HepG2 (cell line): ENCODE results near the gene NKAIN2. TPM values are rescaled to one million over a fixed set of nuclear protein-coding genes. Genes with fewer than 3 reads are reported as not detected.

Source experiments
- ADNP ChIP-seq: sonication (generic); formaldehyde crosslinking; IDR thresholded peaks from 2 replicates; pipeline ENCODE4 v1.4.0; 2020; ENCODE audit warnings: missing genetic modification reagents
- EED ChIP-seq: sonication (generic); formaldehyde crosslinking; IDR thresholded peaks from 2 replicates; pipeline ENCODE4 v1.5.0; 2020; ENCODE audit warnings: mild to moderate bottlenecking, missing genetic modification reagents
- GFI1 ChIP-seq: sonication (generic); formaldehyde crosslinking; IDR thresholded peaks from 2 replicates; pipeline ENCODE4 v1.5.0; 2020; ENCODE audit warnings: missing genetic modification reagents, mild to moderate bottlenecking, borderline replicate concordance
- HES4 ChIP-seq: sonication (generic); formaldehyde crosslinking; IDR thresholded peaks from 2 replicates; pipeline ENCODE4 v1.9.0; 2021; ENCODE audit warnings: mild to moderate bottlenecking, missing genetic modification reagents, borderline replicate concordance
- JUND ChIP-seq: sonication (generic); formaldehyde crosslinking; IDR thresholded peaks from 2 replicates; pipeline ENCODE4 v1.8.0; 2022; ENCODE audit warnings: mild to moderate bottlenecking, missing genetic modification reagents
- MIXL1 ChIP-seq: IDR thresholded peaks from 2 replicates; pipeline ENCODE4 v1.6.1; 2016
- NCOA1 ChIP-seq: sonication (generic); formaldehyde crosslinking; IDR thresholded peaks from 2 replicates; pipeline ENCODE4 v1.9.0; 2021; ENCODE audit warnings: missing genetic modification reagents
- NFYB ChIP-seq: sonication (generic); formaldehyde crosslinking; IDR thresholded peaks from 2 replicates; pipeline ENCODE4 v1.4.0; 2020; ENCODE audit warnings: missing genetic modification reagents
- NR2F1 ChIP-seq, 2 experiments: fragments of 450-650 bp in 1 of 2; formaldehyde crosslinking in 1 of 2; IDR thresholded peaks; 2 replicates each; pipeline versions ENCODE4 v1.5.0 to v1.6.1; 2016 to 2020; ENCODE audit warnings: mild to moderate bottlenecking in 1 of 2, missing compliant biosample characterization in 1 of 2, missing genetic modification reagents in 1 of 2, moderate library complexity in 1 of 2
- RBAK ChIP-seq: sonication (generic); formaldehyde crosslinking; IDR thresholded peaks from 2 replicates; pipeline ENCODE4 v1.5.1; 2020; ENCODE audit warnings: mild to moderate bottlenecking, missing genetic modification reagents
- RXRB ChIP-seq: IDR thresholded peaks from 2 replicates; pipeline ENCODE4 v1.6.1; 2016; ENCODE audit warnings: borderline replicate concordance, missing genetic modification reagents, missing compliant biosample characterization
- SOX13 ChIP-seq, 3 experiments: fragments of 450-650 bp in 1 of 3; sonication (generic) in 1 of 3; formaldehyde crosslinking in 1 of 3; IDR thresholded peaks in 2 of 3; conservative IDR thresholded peaks in 1 of 3; 2 replicates each; pipeline versions ENCODE4 v1.5.0 to v1.6.1; 2016 to 2020; ENCODE audit warnings: antibody characterized with exemption in 1 of 3, mild to moderate bottlenecking in 1 of 3, missing compliant biosample characterization in 1 of 3, missing genetic modification reagents in 1 of 3, moderate library complexity in 1 of 3
- SOX6 ChIP-seq, 2 experiments: fragments of 450-650 bp in 1 of 2; sonication (generic) in 1 of 2; formaldehyde crosslinking in 1 of 2; IDR thresholded peaks; 2 replicates each; pipeline versions ENCODE4 v1.4.0 to v1.6.1; 2017 to 2020; ENCODE audit warnings: antibody characterized with exemption in 1 of 2, mild to moderate bottlenecking in 1 of 2, missing genetic modification reagents in 1 of 2
- ZBTB42 ChIP-seq: sonication (generic); formaldehyde crosslinking; IDR thresholded peaks from 2 replicates; pipeline ENCODE4 v1.5.0; 2020; ENCODE audit warnings: mild to moderate bottlenecking, missing genetic modification reagents
- ZC3H4 ChIP-seq: sonication (generic); formaldehyde crosslinking; IDR thresholded peaks from 2 replicates; pipeline ENCODE4 v1.4.0; 2020; ENCODE audit warnings: missing genetic modification reagents, borderline replicate concordance
- ZMYM4 ChIP-seq: sonication (generic); formaldehyde crosslinking; IDR thresholded peaks from 2 replicates; pipeline ENCODE4 v1.8.1; 2023; ENCODE audit warnings: mild to moderate bottlenecking, missing genetic modification reagents
- ZNF326 ChIP-seq: sonication (generic); formaldehyde crosslinking; IDR thresholded peaks from 2 replicates; pipeline ENCODE4 v1.4.0; 2020; ENCODE audit warnings: missing genetic modification reagents, borderline replicate concordance
- ZNF460 ChIP-seq: sonication (generic); formaldehyde crosslinking; IDR thresholded peaks from 2 replicates; pipeline ENCODE4 v1.5.1; 2020; ENCODE audit warnings: missing genetic modification reagents, mild to moderate bottlenecking, borderline replicate concordance
- ZNF639 ChIP-seq: conservative IDR thresholded peaks from 2 replicates; pipeline ENCODE4 v1.6.1; 2018; ENCODE audit warnings: missing genetic modification reagents
- ZNF710 ChIP-seq: sonication (generic); formaldehyde crosslinking; IDR thresholded peaks from 2 replicates; pipeline ENCODE4 v1.5.0; 2020; ENCODE audit warnings: mild to moderate bottlenecking, missing genetic modification reagents, borderline replicate concordance
- ZNF766 ChIP-seq: sonication (generic); formaldehyde crosslinking; IDR thresholded peaks from 2 replicates; pipeline ENCODE4 v1.5.0; 2020; ENCODE audit warnings: missing genetic modification reagents, borderline replicate concordance
- ZNF777 ChIP-seq: sonication (generic); formaldehyde crosslinking; IDR thresholded peaks from 2 replicates; pipeline ENCODE4 v1.4.0; 2020; ENCODE audit warnings: missing genetic modification reagents
- polyA plus RNA-seq, 8 experiments: library from polyadenylated mRNA; depleted of rRNA in 3 of 8; stranded (reverse) in 7 of 8; unstranded in 1 of 8; fragments of >200 nt; fragmentation: Illumina TruSeq in 4 of 8; extraction: Trizol in 4 of 8; gene quantifications; 2 replicates each; pipeline versions ENCODE4 v1.2.1 to v1.2.3, GENCODE V29; 2011 to 2016; ENCODE audit warnings: low read depth in 4 of 8, missing spikeins in 1 of 8, mixed read lengths in 1 of 8; ENCODE audit not compliant: insufficient read depth in 1 of 8
- total RNA-seq, 5 experiments: library from RNA; depleted of rRNA; stranded (reverse); fragments of >200 nt; fragmentation: Illumina TruSeq; extraction: Trizol; gene quantifications; 2 replicates each; pipeline ENCODE4 v1.2.3, GENCODE V29; 2016; ENCODE audit warnings: low read depth in 1 of 5

The NKAIN2 gene
- total and polyA plus RNA-seq, 2 of the 13 experiments (the other 11 are each of a cell fraction or from before 2014, with no cell fraction given): not detected

- TF ChIP-seq ZNF639 (CRISPR knock-in tag): no peak
- TF ChIP-seq ZNF766 (CRISPR knock-in tag): no peak
- TF ChIP-seq GFI1 (CRISPR knock-in tag): peak; percentile 90
- TF ChIP-seq NFYB (CRISPR knock-in tag): peak; percentile 34; the same call in 1 of the 2 replicates
- TF ChIP-seq ZC3H4: no peak
- no peak for TF ChIP-seq SOX6 (IDR thresholded peaks at IDR 0.05)
- peak; percentile 92 for TF ChIP-seq SOX6 (CRISPR knock-in tag; IDR thresholded peaks at IDR 0.05)
- peak; percentile 29; the same call in 1 of the 2 replicates for TF ChIP-seq MIXL1 (CRISPR knock-in tag)
- no peak for TF ChIP-seq ZNF460 (CRISPR knock-in tag)
- TF ChIP-seq SOX13 (IDR thresholded peaks at IDR 0.05): peak; percentile 87
- peak in 1 of 2 experiments; percentile 92; a peak in 2 of 4 replicates for TF ChIP-seq SOX13 (CRISPR knock-in tag; conservative IDR thresholded peaks at IDR 0.05 in 1 of 2, IDR thresholded peaks at IDR 0.05 in 1 of 2)
- no peak for TF ChIP-seq ADNP
- TF ChIP-seq RXRB (CRISPR knock-in tag): peak; percentile 40; the same call in 1 of the 2 replicates
- TF ChIP-seq ZBTB42 (CRISPR knock-in tag): no peak
- TF ChIP-seq RBAK: no peak
- no peak for TF ChIP-seq NCOA1 (CRISPR knock-in tag)
- TF ChIP-seq JUND (CRISPR knock-in tag): no peak
- TF ChIP-seq EED (CRISPR knock-in tag): no peak
- TF ChIP-seq NR2F1 (CRISPR knock-in tag; IDR thresholded peaks at IDR 0.05): 0 out of 4 replicates have a peak, but pooled peaks of 1 of the 2 experiments have one; percentile 9
- TF ChIP-seq ZNF710: peak; percentile 97
- TF ChIP-seq ZNF326: no peak
- TF ChIP-seq ZNF777 (CRISPR knock-in tag): no peak
- TF ChIP-seq ZMYM4 (CRISPR knock-in tag): peak; percentile 49; the same call in 1 of the 2 replicates
- TF ChIP-seq HES4 (CRISPR knock-in tag): no peak
These were observed 204.6 kb downstream of the NKAIN2 start (continued) for GRCh38 chr6:124008000-124008987.
